GM19099 (cell line): ENCODE results near the gene TGIF2LX.
"Not testable (repeated sequence)": the region's sequence is repeated elsewhere in the genome, so short reads cannot be mapped to it uniquely, and the experiment has no call there.

Experiments used
- POLR2A ChIP-seq: IDR thresholded peaks from 3 replicates; pipeline ENCODE4 v1.6.1; 2011; ENCODE audit warnings: low read depth; ENCODE audit not compliant: insufficient read length; ENCODE audit errors: extremely low read depth

Gene TGIF2LX

DNA sequence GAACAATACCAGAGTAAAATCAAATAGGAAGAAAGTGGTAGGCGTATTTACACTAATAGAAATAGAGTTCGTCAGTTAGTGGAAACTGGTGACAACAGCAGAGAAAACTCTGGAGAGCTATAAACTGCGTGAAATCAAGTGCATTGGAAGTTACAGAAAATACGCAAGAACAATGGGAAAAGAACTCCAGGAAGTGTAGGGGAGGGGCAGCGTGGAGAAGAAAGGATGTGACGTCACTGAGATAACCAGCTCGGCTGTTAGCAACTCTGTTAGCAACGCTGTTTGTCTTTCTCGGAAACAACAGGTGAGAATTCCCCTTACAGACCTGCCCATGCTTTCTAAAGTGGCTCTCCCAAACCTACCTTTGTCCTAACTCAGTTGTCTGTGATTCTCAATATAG, at the start of gene TGIF2LX:
TGIF2LX (plus strand) TSS at position 244 of the 400 bp plus-strand sequence. CDS start 178 bp downstream, outside the sequence.
- TF ChIP-seq POLR2A: not testable (repeated sequence)
